SK-N-SH (cell line): Measurements from ENCODE around the gene CCRL2.

Experiments used
- NFIC ChIP-seq: IDR thresholded peaks from 2 replicates; pipeline ENCODE4 v1.4.0; 2012; ENCODE audit warnings: borderline replicate concordance
- POLR2AphosphoS5 ChIP-seq: IDR thresholded peaks from 2 replicates; pipeline ENCODE4 v1.6.1; 2012; ENCODE audit warnings: low read depth, low read length
- SMC3 ChIP-seq: IDR thresholded peaks from 2 replicates; pipeline ENCODE4 v1.6.1; 2012; ENCODE audit warnings: low read depth, low read length, improper control_type of control experiment
- TF ChIP-seq, protein P1 (sequence below): fragments of 200-600 bp; sonication (generic); IDR thresholded peaks from 2 replicates; pipeline ENCODE4 v1.6.1; 2017; ENCODE audit warnings: antibody characterized with exemption, mild to moderate bottlenecking, moderate library complexity

DNA sequence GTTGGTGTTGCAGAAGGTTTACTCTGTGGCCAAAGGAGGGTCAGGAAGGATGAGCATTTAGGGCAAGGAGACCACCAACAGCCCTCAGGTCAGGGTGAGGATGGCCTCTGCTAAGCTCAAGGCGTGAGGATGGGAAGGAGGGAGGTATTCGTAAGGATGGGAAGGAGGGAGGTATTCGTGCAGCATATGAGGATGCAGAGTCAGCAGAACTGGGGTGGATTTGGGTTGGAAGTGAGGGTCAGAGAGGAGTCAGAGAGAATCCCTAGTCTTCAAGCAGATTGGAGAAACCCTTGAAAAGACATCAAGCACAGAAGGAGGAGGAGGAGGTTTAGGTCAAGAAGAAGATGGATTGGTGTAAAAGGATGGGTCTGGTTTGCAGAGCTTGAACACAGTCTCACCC is 32.3 kb upstream of the CCRL2 start:
- TF ChIP-seq, protein P1, sequence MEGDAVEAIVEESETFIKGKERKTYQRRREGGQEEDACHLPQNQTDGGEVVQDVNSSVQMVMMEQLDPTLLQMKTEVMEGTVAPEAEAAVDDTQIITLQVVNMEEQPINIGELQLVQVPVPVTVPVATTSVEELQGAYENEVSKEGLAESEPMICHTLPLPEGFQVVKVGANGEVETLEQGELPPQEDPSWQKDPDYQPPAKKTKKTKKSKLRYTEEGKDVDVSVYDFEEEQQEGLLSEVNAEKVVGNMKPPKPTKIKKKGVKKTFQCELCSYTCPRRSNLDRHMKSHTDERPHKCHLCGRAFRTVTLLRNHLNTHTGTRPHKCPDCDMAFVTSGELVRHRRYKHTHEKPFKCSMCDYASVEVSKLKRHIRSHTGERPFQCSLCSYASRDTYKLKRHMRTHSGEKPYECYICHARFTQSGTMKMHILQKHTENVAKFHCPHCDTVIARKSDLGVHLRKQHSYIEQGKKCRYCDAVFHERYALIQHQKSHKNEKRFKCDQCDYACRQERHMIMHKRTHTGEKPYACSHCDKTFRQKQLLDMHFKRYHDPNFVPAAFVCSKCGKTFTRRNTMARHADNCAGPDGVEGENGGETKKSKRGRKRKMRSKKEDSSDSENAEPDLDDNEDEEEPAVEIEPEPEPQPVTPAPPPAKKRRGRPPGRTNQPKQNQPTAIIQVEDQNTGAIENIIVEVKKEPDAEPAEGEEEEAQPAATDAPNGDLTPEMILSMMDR, result no peak
- no peak for TF ChIP-seq SMC3
- TF ChIP-seq NFIC, result no peak
- no peak for TF ChIP-seq POLR2AphosphoS5
